Measurements from ENCODE around the gene EPHA2. TPM values are rescaled to one million over a fixed set of nuclear protein-coding genes. Genes with fewer than 3 reads are reported as not detected.
"Not testable (repeated sequence)": the region's sequence is repeated elsewhere in the genome, so short reads cannot be mapped to it uniquely, and the experiment has no call there.

The EPHA2 gene
- total RNA-seq, 1 donor from 2014 or later, result 146 TPM

DNA sequence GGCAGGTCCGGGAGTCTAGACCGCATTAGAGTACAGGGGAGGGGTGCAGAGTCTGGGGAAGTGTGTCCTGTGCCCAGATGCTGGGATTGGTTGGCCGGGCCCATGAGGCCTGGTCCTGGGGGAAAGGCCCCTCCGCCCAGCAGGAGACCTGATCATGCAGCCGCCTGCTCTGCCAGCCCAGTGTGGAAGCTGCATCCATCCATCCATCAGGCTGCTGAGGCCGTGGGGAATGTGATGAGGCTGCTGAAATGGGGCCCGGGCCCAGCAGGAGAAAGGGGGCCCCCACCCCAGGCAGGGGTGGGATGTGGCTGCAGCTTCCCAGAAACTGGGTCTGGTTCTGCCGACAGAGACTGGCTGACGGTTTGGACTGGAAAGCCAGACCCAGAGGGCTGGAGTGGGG, 37.2 kb downstream of the EPHA2 start:
- ATAC-seq, result no peak

DNA sequence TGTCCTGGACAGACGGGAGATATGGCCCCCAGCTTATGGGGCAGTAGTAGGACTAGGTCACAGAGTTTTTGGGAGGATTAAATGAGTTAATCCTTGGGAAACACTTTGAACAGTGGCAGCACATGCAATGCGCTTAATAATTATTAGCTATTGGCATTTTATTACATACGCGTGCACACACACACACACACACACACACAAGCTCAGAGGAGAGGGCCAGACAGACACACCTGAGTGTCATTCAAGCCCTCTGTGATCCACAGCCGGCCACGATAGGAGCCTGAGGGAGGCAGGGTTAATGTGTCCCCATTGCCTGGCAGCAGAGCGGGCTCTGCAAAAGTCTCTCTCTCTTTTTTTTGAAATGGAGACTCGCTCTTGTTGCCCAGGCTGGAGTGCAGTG, 37.9 kb downstream of the EPHA2 start:
- no peak for ATAC-seq

DNA sequence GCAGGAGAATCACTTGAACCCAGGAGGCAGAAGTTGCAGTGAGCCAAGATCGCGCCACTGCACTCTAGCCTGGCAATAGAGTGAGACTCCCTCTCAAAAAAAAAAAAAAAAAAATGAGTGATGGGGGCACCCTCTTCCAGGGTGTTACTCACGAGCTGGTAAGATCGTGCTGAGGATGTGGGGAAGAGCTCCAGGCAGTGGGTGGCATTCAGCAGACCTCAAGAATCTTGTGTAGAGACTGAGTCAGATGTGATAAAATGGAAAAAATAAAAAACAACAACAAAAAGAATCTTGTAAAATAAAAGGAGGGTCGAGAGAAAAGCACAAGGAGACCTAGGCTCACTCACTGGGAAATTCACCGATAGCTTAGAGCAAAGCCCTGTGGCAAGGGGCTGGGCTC, 38.5 kb downstream of the EPHA2 start:
- ATAC-seq, result no peak

DNA sequence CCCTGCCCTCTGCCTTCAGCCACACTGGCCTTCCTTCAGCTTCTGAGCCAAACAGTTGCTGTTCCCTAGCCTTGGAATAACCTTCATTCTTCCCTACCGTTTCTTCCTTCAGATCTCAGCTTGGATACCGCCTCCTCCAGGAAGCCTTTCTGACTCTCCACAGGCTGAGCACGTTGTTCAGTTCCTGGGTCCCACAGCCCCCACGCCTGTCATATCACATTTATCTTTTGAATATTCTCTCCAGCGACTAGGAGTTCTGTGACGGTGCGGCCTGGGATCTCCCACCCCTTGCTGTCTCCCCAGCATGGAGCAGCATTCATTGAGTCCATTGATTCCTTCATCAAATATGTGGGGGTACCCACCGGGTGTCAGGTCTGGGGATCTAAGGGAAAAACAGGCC, 39.2 kb downstream of the EPHA2 start:
- no peak for ATAC-seq

DNA sequence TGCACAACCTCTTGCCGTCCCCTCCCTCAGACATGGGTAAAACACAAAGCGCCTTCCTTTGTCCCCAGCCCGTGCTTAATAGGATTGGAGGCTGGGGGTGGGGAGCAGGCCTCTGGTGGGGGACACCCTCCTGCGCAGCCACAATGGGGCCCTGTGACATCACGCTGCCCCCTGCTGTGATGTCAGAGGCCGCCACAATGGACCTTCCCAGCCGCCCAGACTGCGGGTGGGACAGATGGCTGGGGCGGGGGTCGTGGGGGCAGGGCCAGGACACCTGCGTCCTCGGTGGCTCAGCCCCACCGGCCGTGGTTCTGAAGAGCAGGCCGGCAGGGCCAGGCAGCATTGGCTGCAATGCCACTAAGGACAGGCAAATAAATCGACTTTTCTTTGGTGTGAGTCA, 39.9 kb downstream of the EPHA2 start:
- no peak for ATAC-seq

DNA sequence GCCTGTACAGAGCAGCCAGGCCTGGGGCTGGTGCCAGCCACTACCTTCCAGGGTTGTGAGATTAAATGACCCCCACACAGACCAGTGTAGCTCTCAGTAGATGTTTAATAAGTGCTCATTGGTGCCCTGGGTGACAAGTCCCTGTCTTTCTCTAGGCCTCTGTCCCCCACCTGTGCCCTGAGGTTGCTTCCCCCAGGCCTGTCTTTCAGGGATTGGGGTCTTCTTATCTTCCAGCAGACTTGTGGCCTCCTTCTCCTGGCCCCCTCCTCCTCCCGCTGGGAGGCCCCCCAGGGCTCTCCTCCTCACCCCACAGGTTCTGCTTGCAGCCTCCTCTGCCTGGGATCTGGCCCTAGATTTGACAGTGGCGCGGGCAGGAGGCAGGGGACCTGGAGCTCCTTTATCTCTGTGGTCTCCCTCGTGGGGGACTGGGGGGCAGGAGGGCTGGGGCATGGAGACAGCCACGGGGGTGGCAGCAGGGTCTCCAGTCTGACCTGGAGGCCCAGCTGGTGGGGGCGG, 40.3 kb downstream of the EPHA2 start:
- no peak for ATAC-seq

DNA sequence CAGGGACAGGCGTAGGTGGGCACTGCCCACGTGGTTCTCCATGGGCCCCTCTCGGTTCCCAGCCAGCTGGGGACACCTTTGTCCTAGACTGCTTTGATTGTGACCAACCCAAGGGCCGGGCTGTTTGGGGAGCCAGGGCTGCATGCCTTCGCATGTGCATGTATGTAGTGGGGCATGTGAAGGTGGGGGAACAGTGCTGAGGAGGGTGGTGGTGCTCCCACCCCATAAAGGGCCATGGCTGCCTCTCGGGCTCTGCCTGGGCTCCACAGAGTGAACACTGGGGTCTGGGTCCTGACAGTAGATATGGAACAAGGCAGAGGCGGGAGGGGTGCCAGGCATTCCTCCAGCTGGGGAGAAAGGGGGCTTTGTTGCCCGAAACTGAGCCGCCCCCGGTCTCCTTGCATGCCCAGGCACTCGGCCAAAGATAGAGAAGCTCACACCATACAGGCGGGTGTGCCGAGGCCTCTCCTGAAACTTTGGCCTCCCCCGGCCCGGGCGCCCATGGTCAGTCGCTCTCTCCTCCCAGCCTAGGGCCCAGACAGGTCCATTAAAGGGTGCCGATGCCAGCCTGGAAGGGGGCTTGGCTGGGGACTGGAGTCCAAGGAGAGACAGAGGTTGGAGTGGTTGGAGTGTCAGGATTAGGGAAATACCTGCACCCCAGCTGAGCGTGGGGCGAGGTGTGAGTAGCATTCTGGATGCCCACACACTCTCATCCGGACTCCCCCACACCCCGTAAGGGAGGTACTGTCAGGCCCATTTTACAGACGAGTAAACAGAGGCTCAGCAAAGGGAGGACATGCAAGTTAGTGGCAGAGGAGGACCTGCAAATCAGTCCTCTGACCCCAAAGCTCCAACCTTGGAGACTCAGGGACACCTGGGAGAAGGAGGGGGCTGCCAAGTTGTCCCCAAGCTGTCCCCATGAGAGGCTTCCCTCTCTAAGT, 41.1 kb downstream of the EPHA2 start:
- no peak for ATAC-seq

DNA sequence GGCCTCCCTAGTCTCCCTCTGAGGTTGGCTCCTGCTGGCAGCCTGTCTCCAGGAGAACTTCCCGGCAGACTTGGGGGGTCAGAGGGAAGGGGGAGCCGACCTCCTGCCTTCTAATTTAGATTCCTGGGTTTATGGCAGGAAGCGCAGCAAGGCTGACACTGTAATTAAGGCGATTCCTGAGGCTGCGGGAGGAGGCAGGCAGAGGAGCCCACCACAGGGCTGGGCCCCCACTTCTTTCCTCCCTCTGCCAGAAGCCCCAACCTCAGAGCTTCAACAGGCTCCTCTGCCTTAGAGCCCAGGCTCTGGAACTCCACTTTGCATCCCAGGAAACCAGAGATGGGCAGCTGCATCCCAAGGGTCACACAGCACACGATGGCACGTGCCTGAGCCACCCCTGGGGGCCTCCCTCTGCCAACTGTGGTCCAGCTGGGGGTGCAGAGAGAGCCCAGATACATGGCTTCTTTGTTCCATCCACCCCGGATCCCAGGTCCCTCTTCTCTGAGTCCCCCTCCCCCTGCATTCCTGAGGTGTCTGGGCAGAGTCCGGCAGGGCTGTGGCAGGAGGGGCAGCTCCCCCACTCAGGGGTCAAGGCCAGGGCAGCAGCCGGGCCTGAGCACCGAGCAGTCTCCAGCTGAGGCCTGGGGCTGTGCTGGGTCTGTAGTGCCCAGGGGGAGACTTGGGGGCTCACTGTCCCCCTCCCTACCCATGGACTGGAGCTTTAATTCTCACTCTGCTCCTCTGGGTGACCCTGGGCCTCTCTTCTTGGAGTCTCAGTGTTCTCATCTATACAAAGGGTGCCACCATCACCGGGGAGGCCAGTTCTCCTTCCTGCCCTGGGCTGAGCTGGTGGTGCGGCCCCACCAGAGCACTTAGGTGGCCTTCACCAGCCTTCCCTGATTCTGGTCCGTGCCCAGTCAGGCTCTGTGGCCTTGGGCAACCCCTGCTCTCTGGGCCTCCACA, 43.0 kb downstream of the EPHA2 start:
- ATAC-seq, result no peak

DNA sequence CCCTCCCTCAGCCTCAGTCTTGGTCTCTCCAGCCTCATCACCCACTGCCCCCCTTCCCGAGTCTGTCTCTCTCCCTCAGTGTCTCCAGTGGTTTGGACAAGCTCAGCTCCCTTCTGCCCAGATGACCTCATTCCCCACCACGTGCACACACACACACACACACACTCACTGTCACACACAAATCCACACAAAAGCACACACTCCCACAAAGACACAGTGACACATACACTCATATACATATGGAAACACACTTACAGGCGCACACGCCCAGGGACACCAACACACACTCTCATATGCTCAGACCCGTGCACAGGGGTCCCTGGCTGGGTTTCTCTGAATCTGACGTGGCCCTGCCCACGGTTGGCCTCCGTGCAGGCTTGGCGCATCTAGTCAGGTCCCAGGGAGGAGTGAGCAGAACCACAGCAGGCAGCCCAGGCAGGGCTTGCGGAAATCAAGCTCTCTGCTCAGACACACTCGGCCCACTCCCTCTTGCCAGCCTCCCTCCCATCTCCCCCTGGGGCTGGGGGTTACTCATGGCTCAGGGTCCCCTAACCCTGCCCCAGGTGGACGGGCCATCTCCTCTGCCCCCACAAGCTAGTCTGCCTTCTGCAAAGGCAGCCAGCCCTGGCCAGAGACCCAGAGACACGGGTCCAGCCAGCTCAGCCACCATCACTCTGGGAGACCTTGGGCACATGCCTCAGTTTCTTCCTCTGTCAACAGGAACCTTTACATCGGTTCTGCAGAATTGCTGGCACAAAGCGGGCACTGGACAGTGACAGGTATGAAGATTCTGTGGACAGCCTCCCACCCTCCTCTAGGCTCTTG, 43.9 kb downstream of the EPHA2 start:
- peak; percentile 10 for ATAC-seq

DNA sequence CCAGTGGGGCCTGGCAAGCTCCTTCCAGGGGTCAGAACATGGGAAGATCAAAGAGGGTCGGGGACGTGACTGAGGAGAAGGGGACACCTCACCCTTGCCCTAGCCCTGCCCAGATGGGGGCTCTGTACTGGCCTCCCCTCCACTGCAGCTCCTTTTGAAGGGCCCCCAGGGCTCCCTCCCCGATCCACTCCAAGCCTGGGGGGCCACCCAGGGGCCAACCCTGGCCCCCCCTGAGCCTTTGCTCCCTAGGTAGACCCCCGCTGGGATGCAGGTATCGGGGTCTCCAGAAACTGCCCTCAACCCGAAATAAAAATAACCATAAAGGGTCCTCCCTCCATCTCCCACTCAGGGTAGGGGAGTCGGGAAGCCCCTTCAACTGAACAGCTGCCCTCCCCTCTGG, 45.0 kb downstream of the EPHA2 start:
- peak; percentile 10 for ATAC-seq

DNA sequence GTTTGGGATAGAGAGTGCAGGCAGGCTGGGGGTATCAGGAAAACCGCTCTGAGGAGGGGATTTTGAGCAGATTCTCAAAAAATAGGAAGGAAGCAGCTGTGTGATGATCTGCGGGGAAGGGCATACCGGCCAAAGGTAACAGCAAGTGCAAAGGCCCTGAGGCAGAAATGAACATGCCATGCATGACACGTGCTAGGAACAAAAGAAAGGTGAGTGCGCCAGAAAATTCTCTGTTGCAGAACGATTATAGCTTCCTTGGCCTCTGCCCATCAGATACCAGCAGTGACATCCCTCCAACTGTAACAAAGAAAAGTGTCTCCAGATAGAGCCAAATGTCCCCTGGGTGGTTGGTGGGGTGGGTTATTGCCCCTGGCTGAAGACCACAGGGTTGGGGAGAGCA, 45.4 kb downstream of the EPHA2 start:
- ATAC-seq, result peak; percentile 30

DNA sequence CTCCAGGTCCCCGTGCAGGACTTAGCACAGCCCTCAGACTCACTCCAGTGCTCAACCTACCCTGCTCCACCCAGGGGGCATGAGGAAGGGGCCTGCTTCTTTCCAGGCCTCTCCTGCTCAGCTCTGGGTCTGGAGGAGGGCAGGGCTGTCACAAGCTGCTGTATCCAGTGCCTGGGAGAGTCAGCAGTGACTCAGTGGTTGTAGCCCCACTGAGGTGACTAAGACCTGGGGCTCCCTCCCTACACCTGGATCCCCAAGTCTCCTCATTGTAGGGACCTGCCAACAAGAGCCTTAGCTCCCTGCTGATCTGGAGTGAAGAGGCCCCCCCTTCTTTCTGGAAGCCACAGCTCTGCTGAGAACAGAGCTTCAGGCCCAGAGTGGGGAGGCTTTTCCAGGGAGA, 46.3 kb downstream of the EPHA2 start:
- ATAC-seq, result peak; percentile 91

DNA sequence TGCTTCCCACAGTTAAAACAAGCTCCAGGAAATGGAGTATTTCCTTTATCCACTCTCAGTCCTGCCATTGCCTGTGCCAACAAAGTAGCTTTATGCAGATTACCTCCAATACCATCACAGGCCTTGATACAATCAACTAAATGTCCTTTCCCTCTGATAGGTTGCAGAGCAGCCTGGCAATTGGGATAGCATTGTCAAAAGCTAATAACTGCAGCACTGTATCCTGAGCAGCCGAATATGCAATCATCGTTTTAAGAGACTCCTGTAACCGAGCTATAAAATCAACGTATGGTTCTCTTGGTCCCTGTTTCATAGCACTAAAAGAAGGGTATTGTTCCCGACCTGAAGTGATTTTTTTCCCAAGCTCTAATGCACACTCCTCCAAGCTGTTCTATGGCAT, 48.8 kb downstream of the EPHA2 start:
- ATAC-seq, result not testable (repeated sequence)

DNA sequence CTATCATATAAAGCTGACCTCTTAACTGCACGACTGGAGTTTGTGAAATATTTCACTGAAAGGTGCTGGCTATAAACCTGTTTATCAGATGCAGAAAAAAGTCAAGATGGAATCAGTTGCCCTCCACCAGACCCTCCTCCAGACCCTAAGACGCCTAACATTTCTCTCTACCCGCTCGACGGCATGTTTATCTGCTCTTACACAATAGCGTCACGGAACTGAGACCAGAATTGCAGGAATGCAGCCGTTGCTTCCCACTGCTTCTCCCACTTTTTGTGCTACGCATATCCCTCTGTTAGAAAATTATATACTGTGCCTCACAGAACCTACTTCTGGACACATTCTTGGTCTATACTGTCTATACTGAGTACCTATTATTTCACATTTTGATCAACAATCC, 54.2 kb downstream of the EPHA2 start:
- ATAC-seq, result peak; percentile 17

DNA sequence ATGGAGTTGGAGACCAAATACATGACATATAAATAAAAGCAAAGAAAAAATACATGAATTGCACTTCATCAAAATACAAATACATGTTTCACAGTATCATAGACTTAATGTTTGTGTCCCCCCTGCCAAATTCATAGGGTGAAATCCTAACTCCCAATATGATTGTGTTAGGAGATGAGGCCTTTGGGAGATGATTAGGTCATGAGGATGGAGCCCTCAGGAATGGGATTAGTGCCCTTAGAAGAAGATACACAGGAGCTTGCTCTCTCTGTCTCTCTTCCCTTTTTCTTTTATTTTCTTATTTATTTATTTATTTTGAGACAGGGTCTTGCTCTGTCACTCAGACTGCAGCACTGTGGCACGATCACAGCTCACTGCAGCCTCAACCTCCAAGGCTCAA, 56.5 kb downstream of the EPHA2 start:
- no peak for ATAC-seq

DNA sequence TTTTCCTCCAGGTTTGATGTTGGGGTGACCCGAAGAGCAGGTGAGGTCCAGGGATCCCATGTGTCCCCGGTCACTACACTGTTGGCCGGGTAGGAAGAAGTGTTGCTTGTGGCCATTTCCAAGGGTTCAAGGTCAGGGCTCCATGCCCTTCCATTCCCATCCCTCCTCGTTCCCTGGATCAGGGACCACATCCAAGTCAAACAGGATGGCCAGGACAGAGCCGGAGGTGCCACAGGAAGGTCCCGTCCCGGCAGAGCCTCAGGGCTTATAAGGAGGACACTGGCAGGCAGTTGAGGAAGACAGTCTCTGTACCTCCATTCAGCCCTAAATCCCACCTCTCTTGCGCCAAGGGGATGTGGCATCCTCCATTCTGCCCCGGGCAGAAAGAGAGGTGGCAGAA, 60.4 kb downstream of the EPHA2 start:
- no peak for ATAC-seq

DNA sequence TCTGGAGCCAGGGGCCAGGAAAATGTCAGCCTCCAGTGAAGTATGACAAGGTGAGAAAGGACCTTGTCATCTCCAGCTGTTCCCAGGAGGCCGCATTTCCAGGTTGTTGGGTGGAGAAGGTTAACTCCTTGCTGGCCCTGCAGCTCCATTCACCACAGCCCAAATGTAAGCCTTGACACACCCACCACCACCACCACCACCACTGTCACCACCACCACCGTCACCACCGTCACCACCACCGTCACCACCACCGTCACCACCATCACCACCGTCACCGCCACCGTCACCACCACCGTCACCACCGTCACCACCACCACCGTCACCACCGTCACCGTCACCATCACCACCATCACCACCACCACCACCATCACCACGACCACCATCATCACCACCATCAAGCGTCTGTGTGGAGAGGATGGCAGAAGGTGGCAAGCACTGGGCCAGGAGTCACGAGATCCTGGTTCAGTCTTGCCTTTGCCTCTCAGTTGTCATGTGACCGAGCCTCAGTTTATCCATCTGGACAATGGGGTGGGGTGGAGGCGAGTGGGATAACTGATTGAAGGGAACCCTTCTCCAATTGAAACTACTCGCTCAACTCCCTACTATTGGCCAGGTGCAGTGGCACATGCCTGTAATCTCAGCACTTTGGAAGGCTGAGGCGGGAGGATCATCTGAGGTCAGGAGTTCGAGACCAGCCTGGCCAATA, 61.3 kb downstream of the EPHA2 start:
- no peak for ATAC-seq

DNA sequence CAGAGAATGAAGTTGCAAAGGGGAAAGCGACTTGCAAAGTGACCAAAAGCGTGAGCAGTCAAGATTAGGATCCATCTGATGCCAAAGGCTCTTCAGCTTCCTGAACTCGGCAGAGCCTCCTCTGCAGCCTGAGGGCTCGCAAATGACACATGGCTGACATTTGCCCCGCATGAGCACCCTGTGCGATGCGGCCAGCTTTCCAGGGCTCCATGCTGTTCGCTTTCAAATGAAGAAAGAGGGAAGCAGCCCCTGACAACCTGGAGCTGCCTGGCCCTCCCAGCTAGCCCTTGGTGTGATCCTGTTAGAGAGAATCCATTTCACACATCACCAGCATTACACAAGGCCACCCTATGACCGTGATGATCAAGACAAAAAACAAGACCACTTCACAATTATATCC, 62.3 kb downstream of the EPHA2 start:
- no peak for ATAC-seq

DNA sequence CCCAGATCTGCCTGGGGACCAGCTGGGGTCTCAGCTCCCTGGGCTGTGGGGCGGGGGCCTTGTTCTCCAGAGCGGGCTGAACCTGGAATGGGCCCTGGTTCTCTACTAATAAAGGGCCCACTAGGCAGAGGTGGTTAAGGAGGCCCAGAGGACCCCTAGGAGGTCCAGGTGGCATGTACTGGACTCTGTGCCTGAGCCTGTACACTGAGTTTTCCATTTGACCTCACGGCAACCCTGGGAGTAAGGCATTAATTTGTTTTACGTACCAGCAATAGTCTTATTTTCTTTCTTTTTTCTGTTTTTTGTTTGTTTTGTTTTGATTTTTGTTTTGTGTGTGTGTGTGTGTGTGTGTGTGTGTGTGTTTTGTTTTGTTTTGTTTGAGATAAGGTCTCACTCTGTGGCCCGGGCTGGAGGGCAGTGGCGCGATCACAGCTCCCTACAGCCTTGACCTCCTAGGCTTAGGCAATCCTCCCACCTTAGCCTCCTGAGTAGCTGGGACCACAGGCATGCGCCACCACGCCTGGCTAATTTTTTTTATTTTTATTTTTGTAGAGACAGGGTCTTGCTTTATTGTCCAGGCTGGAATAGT, 62.9 kb downstream of the EPHA2 start:
- no peak for ATAC-seq

DNA sequence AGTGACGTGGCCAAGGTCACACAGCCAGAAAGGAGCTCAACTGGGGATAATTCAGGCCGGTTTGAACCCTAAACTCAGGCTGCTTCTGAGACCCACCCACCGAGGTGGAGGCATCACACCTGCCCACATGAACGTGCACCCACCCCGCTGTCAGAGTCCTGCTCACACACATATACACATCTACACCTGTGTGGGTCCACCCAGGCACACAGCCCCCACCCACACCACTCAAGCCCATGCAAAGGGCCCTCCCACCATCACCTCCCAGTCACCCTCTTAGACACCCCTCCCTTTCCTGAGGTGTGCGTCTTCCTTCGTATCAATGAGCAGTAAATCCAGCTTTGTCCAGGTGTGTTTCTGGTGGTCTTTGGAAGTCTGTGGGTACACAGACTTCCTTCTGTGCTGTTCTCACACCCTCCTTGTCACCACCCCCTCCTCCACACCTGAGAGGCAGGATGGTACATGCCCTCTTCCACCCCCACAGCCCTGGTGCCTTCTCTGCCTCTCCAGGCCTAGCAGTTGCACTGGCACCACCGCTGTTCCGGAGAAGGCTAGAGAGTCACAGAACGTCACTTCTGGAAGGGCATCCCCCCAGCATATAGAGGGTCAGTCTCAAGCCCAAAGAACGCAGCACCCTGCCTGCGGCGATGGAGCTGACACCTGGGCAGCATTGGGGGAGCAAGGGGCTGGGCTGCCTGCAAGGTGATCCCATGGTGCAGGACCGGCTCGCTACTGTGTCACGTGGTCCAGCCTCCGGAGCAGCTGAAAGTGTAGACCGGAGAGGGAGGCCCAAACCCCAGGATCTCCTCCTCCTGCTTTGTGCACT, 63.6 kb downstream of the EPHA2 start:
- ATAC-seq, result no peak
